B cell (primary cell): ENCODE results near the gene SGSH.

Experiments
- CTCF ChIP-seq: fragments of 200-600 bp; IDR thresholded peaks from one replicate; pipeline ENCODE4 v1.8.0; 2022; ENCODE audit warnings: antibody characterized with exemption, mild to moderate bottlenecking
- EZH2 ChIP-seq: IDR thresholded peaks from 2 replicates; pipeline ENCODE4 v1.6.1; 2012; ENCODE audit warnings: borderline replicate concordance, low read depth, mild to moderate bottlenecking, moderate library complexity, low read length; ENCODE audit not compliant: insufficient read depth, poor library complexity, severe bottlenecking

DNA sequence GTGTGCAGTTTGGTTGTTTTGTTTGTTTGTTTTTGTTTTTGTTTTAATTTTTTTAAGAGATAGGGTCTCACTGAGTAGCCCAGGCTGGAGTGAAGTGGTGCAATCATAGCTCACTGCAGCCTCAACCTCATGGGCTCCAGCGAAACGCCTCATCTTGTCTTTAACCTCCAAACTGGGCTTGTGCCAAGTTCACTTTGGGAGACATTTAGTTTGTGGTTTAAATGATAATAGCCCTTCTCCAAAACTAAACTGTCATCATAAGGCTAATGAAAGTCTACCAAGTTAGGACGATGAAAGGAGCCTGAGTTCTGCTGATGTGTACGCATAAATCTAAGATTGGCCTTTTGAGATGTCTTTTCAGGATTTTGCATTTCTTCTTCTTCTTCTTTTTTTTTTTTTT is 56.8 kb downstream of the SGSH start:
- TF ChIP-seq CTCF: no peak
- no peak for TF ChIP-seq EZH2
